GM18508 (cell line): ENCODE measurements around the gene TMEM179.

Source experiments
- ATAC-seq: cut with Tn5 transposase; IDR thresholded peaks from one replicate; pipeline ENCODE4 v1.9.1; 2021; ENCODE audit warnings: moderate number of reproducible peaks; ENCODE audit not compliant: insufficient read depth, unreplicated experiment

Gene TMEM179

DNA sequence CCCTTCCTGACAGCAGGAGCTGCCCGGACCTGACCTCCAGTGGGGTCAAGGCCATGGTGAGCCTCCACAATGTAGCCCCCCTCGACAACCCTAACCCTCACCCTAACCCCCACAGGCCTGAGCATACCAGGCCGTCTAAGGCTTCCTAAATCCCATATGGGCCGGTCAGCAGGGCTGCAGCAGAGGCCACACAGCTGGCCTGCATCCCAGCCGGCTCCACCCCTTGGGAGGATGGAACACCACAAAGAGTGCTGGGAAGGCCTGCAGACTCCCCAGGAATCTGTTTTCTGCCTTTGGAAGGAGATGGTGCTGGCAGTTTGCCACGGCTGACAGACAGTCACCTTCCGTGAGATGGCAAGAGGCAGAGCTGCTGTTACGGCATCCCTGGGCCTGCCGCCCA is 2.8 kb downstream of the TMEM179 start:
- ATAC-seq: no peak

- no peak for ATAC-seq
Measured at GRCh38 chr14:104600805-104601204, 3.8 kb downstream of the TMEM179 start.

DNA sequence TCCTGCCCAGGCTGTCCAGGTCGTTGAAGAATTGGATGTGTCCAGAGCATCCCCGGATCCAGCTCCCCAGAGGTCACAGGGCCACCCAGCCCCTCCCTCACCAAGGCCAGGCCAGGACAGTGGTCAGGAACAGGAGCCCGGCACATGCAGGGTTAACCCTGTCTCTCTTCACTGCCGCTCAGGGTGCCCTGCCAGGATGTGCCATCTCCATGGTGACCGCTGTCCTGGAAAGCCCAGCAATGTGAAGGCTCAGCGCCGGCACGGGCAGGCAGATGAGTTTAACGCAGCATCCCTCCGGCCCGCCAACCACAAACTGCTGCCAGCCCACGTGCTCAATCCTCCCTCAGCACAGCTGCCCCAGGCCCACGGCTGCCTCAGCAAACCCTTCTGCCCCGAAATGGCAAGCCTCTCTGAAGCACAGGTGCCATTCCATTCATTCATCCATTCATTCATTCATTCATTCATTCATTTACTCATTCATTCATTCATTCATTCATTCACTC is 4.4 kb downstream of the TMEM179 start:
- ATAC-seq: no peak

DNA sequence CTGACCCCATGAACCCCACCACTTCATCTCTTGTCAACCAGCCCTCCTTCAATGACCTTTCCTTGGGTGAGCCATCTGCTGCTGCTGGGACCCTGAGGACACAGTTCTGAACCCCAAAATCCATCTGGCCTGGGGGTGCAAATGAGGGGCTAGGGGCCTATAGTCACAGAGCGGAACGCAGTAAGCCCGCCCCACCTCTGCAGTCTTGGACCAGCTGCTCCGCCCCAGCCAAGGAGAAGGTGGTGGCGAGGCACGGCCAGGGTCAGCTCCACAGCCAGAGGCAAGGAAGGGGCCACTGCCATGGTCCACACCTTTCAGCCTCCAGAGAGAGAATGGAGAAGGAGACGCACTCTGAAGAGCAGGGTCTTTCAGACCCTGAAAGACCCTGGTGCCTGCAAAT is 5.1 kb downstream of the TMEM179 start:
- no peak for ATAC-seq

- no peak for ATAC-seq
Measured at GRCh38 chr14:104598910-104599273, 5.7 kb downstream of the TMEM179 start.

GRCh38 chr14:104598039-104598909 is 6.3 kb downstream of the TMEM179 start:
- no peak for ATAC-seq

GRCh38 chr14:104597576-104597975 is 7.0 kb downstream of the TMEM179 start:
- no peak for ATAC-seq

DNA sequence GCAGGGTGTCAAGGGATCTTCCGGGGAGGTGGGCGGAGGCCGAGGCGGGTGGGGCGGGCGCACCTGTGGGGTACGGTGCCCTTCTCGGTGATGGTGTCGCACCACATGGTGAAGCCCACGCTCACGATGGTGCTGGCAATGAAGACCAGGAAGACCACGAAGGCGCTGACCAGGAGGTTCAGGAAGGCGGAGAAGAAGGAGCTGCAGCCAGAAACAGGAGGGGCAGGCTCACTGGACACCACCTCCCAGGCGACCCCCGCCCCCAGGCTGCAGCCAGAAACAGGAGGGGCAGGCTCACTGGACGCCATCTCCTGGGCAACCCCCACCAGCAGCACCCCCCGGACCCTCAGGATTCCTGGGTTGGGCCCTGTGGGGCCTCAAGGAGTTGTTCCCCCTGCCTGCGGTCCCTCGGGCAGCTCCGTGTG is 7.6 kb downstream of the TMEM179 start:
- ATAC-seq: no peak

GRCh38 chr14:104596451-104596918 is 8.1 kb downstream of the TMEM179 start:
- no peak for ATAC-seq

GRCh38 chr14:104595911-104596450 is 8.6 kb downstream of the TMEM179 start:
- ATAC-seq: no peak

DNA sequence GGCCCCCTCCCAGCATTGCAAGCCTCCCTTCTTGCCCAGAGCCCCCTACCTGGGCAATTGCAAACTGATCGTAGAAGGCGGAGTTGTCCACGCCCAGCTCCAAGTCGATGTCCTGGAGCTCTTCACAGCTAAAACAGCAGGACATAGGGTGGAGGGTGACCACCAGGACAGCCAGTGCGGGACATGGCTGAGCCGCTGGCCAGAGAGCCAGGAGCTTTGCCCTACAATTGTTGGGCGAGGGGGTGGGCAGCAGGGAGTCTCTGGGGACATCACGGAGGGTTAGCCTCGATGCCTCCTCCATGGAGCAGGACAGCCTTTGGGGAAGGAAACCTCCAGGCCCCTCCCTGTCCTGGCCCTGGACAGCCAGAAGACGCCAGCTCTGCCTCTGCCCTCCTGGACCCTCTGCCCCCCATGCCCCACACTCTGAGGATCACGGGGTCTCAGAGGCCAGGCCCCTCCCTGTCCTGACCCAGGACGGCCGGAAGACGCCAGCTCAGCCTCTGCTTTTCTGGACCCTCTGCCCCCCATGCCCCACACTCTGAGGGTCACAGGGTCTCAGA is 9.4 kb downstream of the TMEM179 start:
- no peak for ATAC-seq

DNA sequence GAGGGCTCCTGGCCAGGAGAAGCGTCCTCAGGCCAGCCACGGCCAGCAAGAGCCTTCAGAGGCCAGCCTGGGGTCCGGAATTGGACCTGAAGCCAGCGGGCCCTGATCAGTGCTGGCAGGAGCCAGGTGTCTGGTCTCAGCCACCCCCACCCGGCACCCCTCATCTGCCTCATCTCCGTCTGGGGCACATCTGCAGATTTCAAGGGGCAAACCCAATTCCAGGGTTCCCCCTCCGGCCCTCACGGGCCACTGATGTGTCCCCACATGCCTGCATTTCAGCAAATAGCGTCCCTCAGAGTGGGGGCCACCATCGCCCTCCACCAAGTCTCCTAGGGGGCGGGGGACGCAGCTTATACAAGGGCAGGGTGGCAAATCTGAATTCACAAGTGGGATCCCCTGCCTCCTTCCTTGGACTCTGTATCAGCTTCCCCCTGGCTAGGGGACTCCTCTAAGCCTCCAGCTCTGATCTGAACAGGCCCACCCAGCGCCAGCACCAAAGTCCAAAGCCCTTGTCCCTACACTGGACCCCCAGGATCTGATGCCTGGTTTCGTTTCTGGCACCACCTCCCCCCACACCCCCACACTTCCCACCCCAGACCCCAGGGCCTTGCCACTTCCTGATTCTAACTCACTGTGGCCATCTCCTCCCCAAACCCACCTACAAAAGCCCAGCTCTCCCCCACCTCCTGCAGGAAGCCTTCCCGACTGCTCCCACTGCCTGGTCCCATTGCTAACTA is 10.1 kb downstream of the TMEM179 start:
- ATAC-seq: no peak

DNA sequence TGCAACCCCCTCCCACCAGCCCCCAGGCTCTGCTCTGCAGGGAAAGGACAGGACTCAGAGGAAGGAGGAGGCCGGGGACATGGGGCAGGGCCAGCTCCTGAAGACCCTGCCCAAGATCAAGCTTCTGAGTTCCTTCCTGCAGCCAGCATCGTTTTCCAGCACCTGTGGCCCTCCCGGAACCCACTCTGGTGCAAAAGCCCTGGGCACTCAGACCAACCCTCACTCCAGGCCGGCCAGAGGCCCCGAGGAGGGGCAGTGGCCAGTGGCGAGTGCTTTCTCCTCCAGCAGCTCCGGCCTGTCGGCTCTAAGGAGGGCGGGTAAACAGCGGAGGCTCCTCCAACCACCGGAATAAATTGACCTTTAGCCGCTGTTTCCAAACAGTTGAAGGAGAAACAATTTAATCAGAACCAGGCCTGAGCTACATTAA is 10.8 kb downstream of the TMEM179 start:
- no peak for ATAC-seq

GRCh38 chr14:104593241-104593701 is 11.3 kb downstream of the TMEM179 start:
- no peak for ATAC-seq

- ATAC-seq: no peak
Measured at GRCh38 chr14:104592785-104593184, 11.8 kb downstream of the TMEM179 start.

DNA sequence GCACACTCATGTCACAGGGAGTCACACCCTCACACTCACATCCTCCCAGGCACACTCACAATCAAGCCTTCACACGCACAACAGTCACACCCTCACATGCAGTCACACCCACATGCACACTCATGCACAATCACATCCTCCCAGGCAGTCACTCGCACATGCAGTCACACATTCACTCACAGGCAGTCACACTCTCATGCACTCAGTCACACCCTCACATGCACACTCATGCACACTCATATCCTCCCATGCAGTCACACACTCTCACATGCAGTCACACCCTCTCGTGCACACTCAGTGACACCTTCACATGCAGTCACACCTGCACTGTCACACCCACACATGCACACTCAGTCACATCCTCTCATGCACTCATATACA is 12.3 kb downstream of the TMEM179 start:
- no peak for ATAC-seq

DNA sequence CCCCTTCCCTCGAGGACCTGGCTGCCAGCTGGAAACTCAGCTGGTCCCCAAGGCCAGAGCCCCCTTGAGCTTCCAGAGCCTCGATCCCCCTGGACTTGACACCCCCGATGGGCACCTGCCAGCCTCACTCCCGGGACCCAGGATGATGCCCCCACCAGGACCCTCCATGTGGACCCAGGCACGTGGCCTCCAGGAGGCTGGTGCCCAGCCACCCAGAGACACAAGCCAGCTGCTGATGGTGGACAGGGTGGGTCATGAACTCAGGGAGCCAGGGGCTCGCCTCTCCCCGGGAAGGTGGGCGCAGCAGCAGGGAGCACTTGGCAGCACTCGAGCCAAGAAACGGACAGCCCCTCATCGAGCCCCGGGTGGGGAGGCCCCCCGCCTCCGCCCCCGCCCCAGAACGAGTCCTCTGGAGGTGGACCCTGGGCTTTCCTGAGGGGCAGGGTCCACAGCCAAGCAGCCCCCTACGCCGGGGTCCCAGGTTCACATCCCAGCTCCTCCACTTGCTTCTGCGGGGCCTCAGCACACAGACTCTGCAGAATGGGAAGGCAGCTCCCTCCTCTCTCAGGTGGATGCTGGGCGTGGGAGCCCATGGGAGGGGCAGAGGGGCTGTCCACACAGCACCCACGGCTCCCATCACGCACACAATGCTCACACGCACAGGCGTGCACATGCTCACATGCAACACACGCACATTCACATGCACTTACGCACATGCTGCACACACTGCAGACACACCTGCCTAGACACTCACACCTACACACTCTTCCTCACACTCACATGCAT is 12.9 kb downstream of the TMEM179 start:
- ATAC-seq: no peak

GRCh38 chr14:104591031-104591430 is 13.5 kb downstream of the TMEM179 start:
- ATAC-seq: no peak

DNA sequence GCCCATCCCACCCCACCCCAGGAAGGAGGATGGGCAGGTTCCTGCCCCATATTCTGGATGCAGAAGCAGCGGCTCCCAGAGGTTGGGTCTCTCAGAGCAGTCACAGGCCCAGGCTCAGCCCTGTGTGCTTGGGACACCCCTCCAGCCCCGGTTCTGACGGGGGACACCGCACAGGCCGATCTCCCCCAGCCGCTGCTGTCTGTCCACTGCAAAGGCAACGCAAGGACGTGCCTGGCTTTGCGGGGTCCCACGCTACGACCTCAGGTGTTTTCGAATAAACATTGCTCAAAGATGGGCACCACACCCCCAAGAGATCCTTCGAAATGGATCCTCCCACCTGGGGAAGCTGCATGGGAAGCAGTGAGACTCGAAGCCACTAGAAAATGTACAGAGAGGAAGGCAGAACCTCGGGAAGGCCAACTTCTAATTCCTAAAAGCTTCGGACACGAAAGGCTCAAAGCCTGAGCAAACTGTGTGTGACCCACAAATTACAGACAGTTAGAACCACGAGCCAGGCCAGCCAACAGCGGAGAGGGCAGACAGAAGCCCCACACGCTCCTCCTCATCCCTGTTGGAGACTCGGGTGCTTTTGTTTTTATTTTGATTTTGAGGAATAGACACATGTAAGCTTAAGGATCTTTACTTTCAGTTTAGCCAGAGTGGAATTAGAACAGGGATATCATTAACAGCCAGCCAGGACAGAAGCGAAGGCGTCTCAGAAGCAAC is 14.2 kb downstream of the TMEM179 start:
- ATAC-seq: no peak
